Muscle layer of colon (tissue), 2 donors: ENCODE data around the gene COX10.
"Not testable (repeated sequence)": the region's sequence is repeated elsewhere in the genome, so short reads cannot be mapped to it uniquely, and the experiment has no call there.

ENCODE experiments used
- H3K27ac ChIP-seq: one replicate; pipeline ENCODE4 v1.7.0; 2013; ENCODE audit warnings: low read depth, mild to moderate bottlenecking, low read length, moderate library complexity
- H3K27me3 ChIP-seq, 2 donors: one replicate each; pipeline ENCODE4 v1.7.0; 2013; ENCODE audit warnings: low read length in 2 of 2, mild to moderate bottlenecking in 2 of 2; ENCODE audit not compliant: insufficient read depth in 2 of 2, control insufficient read depth in 1 of 2
- H3K36me3 ChIP-seq: one replicate; pipeline ENCODE4 v1.7.0; 2013; ENCODE audit warnings: mild to moderate bottlenecking, low read length; ENCODE audit not compliant: insufficient read depth
- H3K4me1 ChIP-seq: one replicate; pipeline ENCODE4 v1.7.0; 2013; ENCODE audit warnings: mild to moderate bottlenecking, low read length; ENCODE audit not compliant: insufficient read depth
- H3K4me3 ChIP-seq, 2 donors: one replicate each; pipeline ENCODE4 v1.7.0; 2013; ENCODE audit warnings: low read length in 2 of 2, low read depth in 1 of 2, mild to moderate bottlenecking in 1 of 2, moderate library complexity in 1 of 2
- H3K9ac ChIP-seq: one replicate; pipeline ENCODE4 v1.7.0; 2013; ENCODE audit warnings: low read length
- H3K9me3 ChIP-seq: one replicate; pipeline ENCODE4 v1.7.0; 2013; ENCODE audit warnings: mild to moderate bottlenecking, low read length
- donor health status: abdominal sarcoma.
- donor health status: Adenocarcinoma of cecum.

Gene COX10

GRCh38 chr17:14157822-14158221 lies 88.5 kb downstream of the COX10 start:
- H3K27ac ChIP-seq = no peak overlapping the region
- peaks cover 5% of the 10 kb centered on the region for H3K4me1 ChIP-seq
- H3K9me3 ChIP-seq = no peaks in the 10 kb centered on the region
- no peak overlapping the region for H3K9ac ChIP-seq
- H3K27me3 ChIP-seq = no peaks in the 10 kb centered on the region
- no peaks in the 10 kb centered on the region for H3K36me3 ChIP-seq
- H3K4me3 ChIP-seq = no peak overlapping the region

DNA sequence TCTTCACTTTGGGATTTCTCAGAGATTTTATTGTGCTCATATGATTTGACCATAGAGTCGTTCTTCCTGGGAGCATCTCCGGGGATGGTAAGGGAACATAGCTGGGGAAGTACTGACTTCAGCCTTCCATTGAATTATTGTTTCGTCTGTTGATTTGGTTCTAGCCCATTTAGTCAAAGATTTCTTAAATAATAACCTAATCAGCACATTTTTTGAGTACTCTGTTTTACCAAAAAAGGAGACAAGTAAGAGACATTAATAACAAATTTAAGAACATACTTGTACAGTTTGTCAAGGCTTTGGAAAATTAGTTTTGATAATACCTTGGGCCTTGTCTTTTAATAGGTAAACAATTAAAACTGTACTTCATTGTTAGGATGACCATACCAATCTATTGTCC lies 89.4 kb downstream of the COX10 start:
- Histone ChIP-seq H3K36me3 (no peaks in the 10 kb centered on the region), H3K4me3 (no peak overlapping the region), H3K9me3 (no peaks in the 10 kb centered on the region), H3K27me3 (no peaks in the 10 kb centered on the region), H3K4me1 (no peaks in the 10 kb centered on the region), H3K27ac (no peak overlapping the region), H3K9ac (no peak overlapping the region)

DNA sequence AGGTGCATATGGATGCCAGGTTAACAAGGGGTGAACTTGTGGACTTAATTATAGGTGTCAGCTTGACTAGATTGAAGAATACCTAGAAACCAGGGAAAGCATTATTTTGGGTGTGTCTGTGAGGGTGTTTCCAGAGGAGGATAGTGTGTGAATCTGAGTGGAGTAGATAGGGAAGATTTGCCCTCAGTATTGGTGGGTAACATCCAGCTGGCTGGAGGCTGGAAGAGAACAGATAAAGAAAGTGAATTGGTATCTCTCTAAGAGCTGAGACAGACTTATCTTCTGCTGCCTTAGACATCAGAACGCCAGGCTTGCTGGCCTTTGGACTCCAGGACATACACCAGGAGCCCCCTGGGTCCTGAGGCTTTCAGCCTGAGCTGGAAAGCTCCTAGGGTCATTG lies 92.1 kb downstream of the COX10 start:
- Histone ChIP-seq H3K4me1 (no peaks in the 10 kb centered on the region), H3K4me3 (no peak overlapping the region), H3K9ac (no peak overlapping the region), H3K36me3 (no peaks in the 10 kb centered on the region), H3K27me3 (no peaks in the 10 kb centered on the region), H3K27ac (no peak overlapping the region), H3K9me3 (no peaks in the 10 kb centered on the region)

DNA sequence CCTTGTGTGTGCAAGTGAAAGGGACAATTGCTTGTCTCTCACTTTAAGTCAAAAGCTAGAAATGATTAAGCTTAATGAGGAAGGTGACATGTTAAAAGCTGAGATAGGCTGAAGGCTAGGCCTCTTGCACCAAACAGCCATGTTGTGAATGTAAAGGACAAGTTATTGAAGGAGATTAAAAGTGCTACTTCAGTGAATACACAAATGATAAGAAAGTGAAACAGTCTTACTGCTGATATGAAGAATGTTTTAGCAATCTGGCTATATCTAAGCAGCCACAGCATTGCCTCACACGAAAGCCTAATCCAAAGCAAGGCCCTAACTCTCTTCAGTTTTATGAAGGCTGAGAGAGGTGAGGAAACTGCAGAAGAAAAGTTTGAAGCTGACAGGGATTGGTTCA lies 96.3 kb downstream of the COX10 start:
- H3K4me3 ChIP-seq = no peak overlapping the region
- H3K27me3 ChIP-seq = no peaks in the 10 kb centered on the region
- no peaks in the 10 kb centered on the region for H3K4me1 ChIP-seq
- H3K9me3 ChIP-seq = no peaks in the 10 kb centered on the region
- H3K9ac ChIP-seq = no peak overlapping the region
- no peaks in the 10 kb centered on the region for H3K36me3 ChIP-seq
- no peak overlapping the region for H3K27ac ChIP-seq

DNA sequence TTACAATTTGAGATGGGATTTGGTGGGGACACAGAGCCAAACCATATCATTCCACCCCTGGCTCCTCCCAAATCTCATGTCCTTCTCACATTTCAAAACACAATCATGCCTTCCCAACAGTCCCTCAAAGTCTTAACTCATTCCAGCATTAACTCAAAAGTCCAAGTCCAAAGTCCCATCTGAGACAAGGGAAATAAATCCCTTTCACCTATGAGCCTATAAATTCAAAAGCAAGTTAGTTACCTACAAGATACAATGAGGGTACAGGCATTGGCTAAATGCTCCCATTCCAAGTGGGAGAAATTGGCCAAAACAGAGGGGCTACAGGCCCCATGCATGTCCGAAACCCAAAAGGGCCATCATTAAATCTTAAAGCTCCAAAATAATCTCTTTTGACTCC lies 98.5 kb downstream of the COX10 start:
- not testable (repeated sequence) for H3K27me3 ChIP-seq, H3K27ac ChIP-seq, H3K9me3 ChIP-seq, H3K9ac ChIP-seq, H3K4me1 ChIP-seq, H3K36me3 ChIP-seq, H3K4me3 ChIP-seq

DNA sequence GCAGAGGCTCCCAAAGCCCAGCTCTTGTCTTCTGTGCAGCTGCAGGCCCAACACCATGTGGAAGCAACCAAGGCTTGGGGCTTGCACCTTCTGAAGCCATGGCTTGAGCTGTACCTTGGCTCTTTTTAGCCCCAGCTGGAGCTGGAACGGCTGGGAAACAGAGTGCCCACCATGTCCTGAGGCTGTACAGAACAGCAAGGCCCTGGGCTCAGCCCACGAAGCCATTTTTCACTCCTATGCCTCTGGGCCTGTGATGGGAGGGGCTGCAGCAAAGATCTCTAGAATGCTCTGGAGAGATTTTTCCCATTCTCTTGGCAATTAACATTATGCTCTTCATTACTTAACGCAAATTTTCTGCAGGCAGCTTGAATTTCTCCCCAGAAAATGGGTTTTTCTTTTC lies 99.3 kb downstream of the COX10 start:
- H3K4me3 ChIP-seq = no peak overlapping the region
- no peaks in the 10 kb centered on the region for H3K4me1 ChIP-seq
- no peak overlapping the region for H3K27ac ChIP-seq
- no peak overlapping the region for H3K9ac ChIP-seq
- H3K36me3 ChIP-seq = no peaks in the 10 kb centered on the region
- H3K27me3 ChIP-seq = no peaks in the 10 kb centered on the region
- no peaks in the 10 kb centered on the region for H3K9me3 ChIP-seq

DNA sequence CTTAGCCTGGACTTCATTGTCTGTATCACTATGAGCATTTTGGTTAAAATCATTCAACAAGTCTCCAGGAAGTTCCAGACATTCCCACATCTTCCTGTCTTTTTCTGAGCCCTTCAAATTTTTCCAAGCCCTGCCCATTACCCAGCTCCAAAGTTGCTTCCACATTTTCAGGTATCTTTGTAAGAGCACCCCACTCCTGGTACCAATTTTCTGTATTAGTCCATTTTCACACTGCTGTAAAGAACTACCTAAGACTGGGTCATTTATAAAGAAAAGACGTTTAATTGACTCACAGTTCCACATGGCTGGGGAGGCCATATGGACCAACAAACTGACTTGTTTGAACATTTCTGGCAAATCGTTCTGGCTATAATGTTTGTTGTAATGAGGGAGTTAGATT lies 100.0 kb downstream of the COX10 start:
- Histone ChIP-seq H3K27me3 (no peaks in the 10 kb centered on the region), H3K9ac (no peak overlapping the region), H3K4me1 (no peaks in the 10 kb centered on the region), H3K27ac (no peak overlapping the region), H3K4me3 (no peak overlapping the region), H3K36me3 (no peaks in the 10 kb centered on the region), H3K9me3 (no peaks in the 10 kb centered on the region)

GRCh38 chr17:14169901-14170300 lies 100.6 kb downstream of the COX10 start:
- Histone ChIP-seq H3K36me3 (no peaks in the 10 kb centered on the region), H3K4me1 (no peaks in the 10 kb centered on the region), H3K27me3 (no peaks in the 10 kb centered on the region), H3K4me3 (no peak overlapping the region), H3K27ac (no peak overlapping the region), H3K9me3 (no peaks in the 10 kb centered on the region), H3K9ac (no peak overlapping the region)

DNA sequence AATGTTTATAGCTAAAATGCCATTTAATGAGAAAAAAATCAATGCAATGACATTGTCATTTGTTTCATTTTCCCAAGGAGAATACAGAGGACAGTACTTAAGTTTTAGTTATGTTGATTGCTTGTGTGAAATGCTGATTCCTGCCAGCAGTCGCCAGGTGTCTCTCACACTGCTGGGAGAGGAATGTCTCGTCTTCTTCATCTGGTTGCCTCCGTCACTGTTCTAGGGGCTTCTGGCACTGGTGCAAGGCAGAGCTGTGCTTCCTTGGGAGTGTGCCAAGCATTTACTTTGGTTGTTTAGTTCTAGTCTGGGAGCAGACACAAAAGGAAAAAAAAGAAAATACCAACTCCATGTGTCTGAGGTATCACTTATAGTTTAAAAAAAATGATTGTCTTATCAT lies 107.7 kb downstream of the COX10 start:
- not testable (repeated sequence) for H3K9ac ChIP-seq, H3K27ac ChIP-seq, H3K4me3 ChIP-seq, H3K4me1 ChIP-seq, H3K36me3 ChIP-seq, H3K27me3 ChIP-seq, H3K9me3 ChIP-seq

DNA sequence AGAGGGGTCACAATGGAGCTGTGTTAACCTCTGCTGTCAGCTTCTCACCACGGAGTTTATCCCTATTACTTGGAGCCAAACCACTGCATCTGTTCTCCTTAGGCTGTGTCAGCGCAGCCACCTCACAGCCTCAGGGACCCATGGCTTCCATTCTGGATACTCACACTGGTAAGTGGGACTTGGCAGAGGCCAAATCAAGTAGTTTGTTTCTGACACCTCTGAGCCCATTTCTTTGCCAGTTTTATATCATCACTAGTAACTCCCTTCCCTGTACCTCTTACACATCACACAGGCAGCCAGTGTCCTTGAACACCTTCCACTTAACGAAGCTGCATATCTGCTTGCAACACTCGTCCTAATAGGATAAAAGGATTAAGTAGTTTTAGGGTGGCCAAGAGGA lies 108.5 kb downstream of the COX10 start:
- H3K4me3 ChIP-seq, H3K27me3 ChIP-seq, H3K4me1 ChIP-seq, H3K27ac ChIP-seq, H3K9me3 ChIP-seq, H3K9ac ChIP-seq, H3K36me3 ChIP-seq: not testable (repeated sequence)

DNA sequence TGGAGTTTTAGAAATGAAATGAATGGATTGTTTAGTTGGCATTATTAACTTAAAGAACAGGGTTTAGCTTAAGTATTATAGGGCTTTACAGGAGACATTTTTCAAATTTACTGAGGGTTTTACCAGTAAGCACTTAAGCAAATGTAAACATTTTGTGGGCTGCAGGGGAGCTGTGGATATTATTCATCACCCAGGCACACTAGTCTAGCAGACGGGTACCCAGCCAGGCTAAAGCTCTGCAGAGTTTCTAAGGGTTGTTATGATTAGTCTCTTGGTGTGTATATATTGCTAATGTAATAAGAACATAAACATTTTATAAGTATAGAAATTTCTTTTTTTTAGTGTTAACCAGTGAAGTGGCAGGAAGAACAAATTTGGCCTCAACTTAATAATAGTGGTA lies 110.6 kb downstream of the COX10 start:
- H3K27ac ChIP-seq, H3K9ac ChIP-seq, H3K4me3 ChIP-seq, H3K4me1 ChIP-seq, H3K27me3 ChIP-seq, H3K9me3 ChIP-seq, H3K36me3 ChIP-seq: not testable (repeated sequence)

- H3K27ac ChIP-seq, H3K4me3 ChIP-seq, H3K9ac ChIP-seq, H3K9me3 ChIP-seq, H3K4me1 ChIP-seq, H3K36me3 ChIP-seq, H3K27me3 ChIP-seq: not testable (repeated sequence)
Observed at GRCh38 chr17:14182084-14182483, 112.8 kb downstream of the COX10 start.

DNA sequence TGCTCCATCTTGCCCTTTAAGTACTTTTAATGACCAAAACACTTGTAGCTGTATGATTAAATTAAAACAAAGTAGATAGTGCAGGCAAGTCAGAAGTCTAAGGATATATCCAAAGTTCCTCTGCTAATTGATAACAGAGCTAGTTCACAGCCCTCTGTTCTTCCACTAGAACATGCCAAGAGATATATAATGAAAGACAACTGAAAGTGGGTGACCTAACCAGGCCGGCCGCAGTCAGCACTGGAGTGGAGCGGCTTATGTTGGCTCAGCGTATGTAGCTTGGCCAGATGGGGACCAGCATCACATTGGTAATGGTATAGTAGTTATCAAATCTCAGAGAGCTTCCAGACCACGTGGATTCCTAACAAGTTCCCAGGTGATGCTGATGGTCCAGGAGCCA lies 115.2 kb downstream of the COX10 start:
- H3K9ac ChIP-seq, H3K4me1 ChIP-seq, H3K27ac ChIP-seq, H3K4me3 ChIP-seq, H3K9me3 ChIP-seq, H3K27me3 ChIP-seq, H3K36me3 ChIP-seq: not testable (repeated sequence)
